T-cell (primary cell): ENCODE data around the gene UGT2A2. TPM values are rescaled to one million over a fixed set of nuclear protein-coding genes. Genes with fewer than 3 reads are reported as not detected.

Experiments
- ATAC-seq, 4 experiments: fragments of 200-7000 bp in 3 of 4; fragments of 150-1000 bp in 1 of 4; cut with Tn5 transposase; replicated peaks in 1 of 4; 1 replicate in 3 of 4; 2 replicates in 1 of 4; pipeline ENCODE4 v1.10.0; 2021; ENCODE audit warnings: moderate library complexity in 3 of 4, mild to moderate bottlenecking in 2 of 4, moderate number of reproducible peaks in 1 of 4
- CTCF ChIA-PET, 2 donors: fragments of 300-600 bp; sonication (Branson Sonifier 250); formaldehyde crosslinking; loops; one replicate each; lab custom pipeline; 2022; ENCODE audit warnings: antibody characterized with exemption in 2 of 2; lab: Charles Lee
- POLR2A ChIA-PET, 2 donors: fragments of 300-600 bp; sonication (Branson Sonifier 250); formaldehyde crosslinking; loops; one replicate each; lab custom pipeline; 2022; ENCODE audit warnings: antibody characterized with exemption in 2 of 2; lab: Charles Lee
- DNase-seq, 35 experiments: peaks; one replicate each; pipeline versions ENCODE4 v3.0.0 to v3.0.0-alpha.2; 2013 to 2023
- H3K27ac ChIP-seq: one replicate; pipeline ENCODE4 v1.5.1; 2013; ENCODE audit warnings: low read length
- H3K27me3 ChIP-seq, 2 experiments: replicated peaks in 1 of 2; 1 replicate in 1 of 2; 2 replicates in 1 of 2; pipeline versions ENCODE4 v1.6.1 to v1.7.0; 2013; ENCODE audit warnings: low read length in 1 of 2, mixed read lengths in 1 of 2; ENCODE audit not compliant: control insufficient read depth in 2 of 2, insufficient read depth in 2 of 2; ENCODE audit errors: extremely low read depth in 1 of 2
- H3K36me3 ChIP-seq, 2 donors: 1 replicate in 1 of 2; 2 replicates in 1 of 2; pipeline versions ENCODE4 v1.6.1 to v1.7.0; 2013; ENCODE audit warnings: low read length in 1 of 2; ENCODE audit not compliant: control insufficient read depth in 2 of 2, insufficient read depth in 1 of 2; ENCODE audit errors: extremely low read depth in 1 of 2
- H3K4me1 ChIP-seq, 2 experiments: 1 replicate in 1 of 2; 2 replicates in 1 of 2; pipeline versions ENCODE4 v1.6.1 to v1.7.0; 2013; ENCODE audit warnings: low read length in 2 of 2, mixed read lengths in 1 of 2; ENCODE audit not compliant: insufficient read depth in 2 of 2, control insufficient read depth in 1 of 2; ENCODE audit errors: extremely low read depth in 1 of 2
- H3K4me3 ChIP-seq, 2 donors: 1 replicate in 1 of 2; 2 replicates in 1 of 2; pipeline versions ENCODE4 v1.5.1 to v1.7.0; 2013; ENCODE audit warnings: mild to moderate bottlenecking in 2 of 2, low read length in 1 of 2, moderate library complexity in 1 of 2; ENCODE audit not compliant: control insufficient read depth in 1 of 2; ENCODE audit errors: extremely low read depth in 1 of 2
- H3K9me3 ChIP-seq: 2 replicates; pipeline ENCODE4 v1.7.0; 2013
- H3K27ac Mint-ChIP-seq, 2 donors: one replicate each; pipeline ENCODE4 v1.8.0; 2020 to 2021; ENCODE audit warnings: mild to moderate bottlenecking in 2 of 2, mixed read lengths in 2 of 2
- H3K27me3 Mint-ChIP-seq, 2 donors: one replicate each; pipeline ENCODE4 v1.8.0; 2021 to 2022; ENCODE audit warnings: mixed read lengths in 2 of 2
- H3K36me3 Mint-ChIP-seq: one replicate; pipeline ENCODE4 v1.8.0; 2021; ENCODE audit warnings: mixed read lengths
- H3K4me1 Mint-ChIP-seq, 3 donors: one replicate each; pipeline ENCODE4 v1.8.0; 2020 to 2022; ENCODE audit warnings: mixed read lengths in 3 of 3, mild to moderate bottlenecking in 1 of 3
- H3K4me3 Mint-ChIP-seq, 3 donors: one replicate each; pipeline ENCODE4 v1.8.0; 2020 to 2022; ENCODE audit warnings: mild to moderate bottlenecking in 3 of 3, mixed read lengths in 3 of 3, moderate library complexity in 3 of 3
- H3K9me3 Mint-ChIP-seq, 3 donors: one replicate each; pipeline ENCODE4 v1.8.0; 2020 to 2022; ENCODE audit warnings: mixed read lengths in 3 of 3
- WGBS: methylation state at CpG from one replicate; pipeline ENCODE4 v1.1.5; 2013; ENCODE audit warnings: missing lambda C conversion rate; ENCODE audit not compliant: insufficient coverage; 5-methylcytosine and 5-hydroxymethylcytosine counted together
- total RNA-seq, 35 experiments: library from RNA in 6 of 35; stranded (reverse) in 6 of 35; fragments of 120-200 nt in 1 of 35; gene quantifications; one replicate each; pipeline versions ENCODE4 v1.2.1 to v1.2.4 and lab custom pipeline; 2013 to 2026

UGT2A2 gene
- total RNA-seq, 5 donors from 2014 or later (not counting 1 experiment from before 2014, with no cell fraction given): not detected

DNA sequence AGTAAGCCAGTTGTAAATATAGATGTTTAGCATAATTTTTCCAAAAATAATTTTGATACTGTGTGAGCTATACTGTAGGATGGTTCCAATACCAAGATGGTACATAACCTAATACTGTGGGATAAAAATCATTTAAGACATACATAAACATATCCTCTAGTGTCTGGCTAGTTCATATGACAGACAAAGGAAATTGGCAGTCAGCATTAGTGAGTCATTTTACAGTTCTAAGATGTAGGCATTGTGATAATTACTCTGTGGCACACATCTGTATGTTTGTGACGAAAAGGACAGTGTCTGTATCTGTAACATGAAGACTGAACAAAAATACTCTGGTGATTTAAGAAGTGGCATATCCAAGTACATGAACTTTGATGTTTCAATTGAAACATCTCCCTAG lies 49.6 kb downstream of the UGT2A2 start:
- Mint-ChIP-seq H3K4me3 (no peak overlapping the region), H3K27ac (no peak overlapping the region), H3K36me3 (no peaks in the 10 kb centered on the region), H3K9me3 (peaks cover 0 to 3% (median 0%) of the 10 kb centered on the region in 3 donors), H3K27me3 (no peaks in the 10 kb centered on the region), H3K4me1 (no peaks in the 10 kb centered on the region)
- no peaks in the 10 kb centered on the region for H3K4me1 ChIP-seq
- CTCF ChIA-PET: no interaction called here
- no peaks in the 10 kb centered on the region for H3K9me3 ChIP-seq
- no peak for ATAC-seq
- no peaks in the 10 kb centered on the region for H3K27me3 ChIP-seq
- H3K27ac ChIP-seq: no peak overlapping the region
- DNase-seq: no peak
- no CpG with 5 or more reads among the region's 1 CpG for WGBS
- POLR2A ChIA-PET: no interaction called here
- no peak overlapping the region for H3K4me3 ChIP-seq
- H3K36me3 ChIP-seq: no peaks in the 10 kb centered on the region

DNA sequence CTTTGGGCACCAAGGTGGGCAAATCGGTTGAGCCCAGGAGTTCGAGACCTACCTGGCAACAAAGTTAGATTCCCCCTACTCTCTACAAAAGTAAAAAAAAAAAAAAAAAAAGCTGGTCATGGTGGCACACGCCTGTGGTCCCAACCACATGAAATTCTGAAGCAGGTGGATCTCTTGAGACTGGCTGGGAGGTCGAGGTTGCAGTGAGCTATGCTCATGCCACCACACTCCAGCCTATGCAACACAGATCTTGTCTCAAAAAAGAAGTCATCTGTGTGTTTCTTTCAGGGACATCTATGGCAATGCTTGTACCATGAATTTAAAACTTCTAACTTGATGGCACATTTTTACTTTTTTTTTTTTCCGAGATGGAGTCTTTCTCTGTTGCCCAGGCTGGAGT lies 55.3 kb downstream of the UGT2A2 start:
- H3K27ac Mint-ChIP-seq: no peak overlapping the region
- no peak overlapping the region for H3K4me3 ChIP-seq
- ChIA-PET POLR2A (no interaction called here), CTCF (interaction anchor here (0.6 kb wide), 2 partner anchors 100 to 350 kb away, joined by 4 to 6 read pairs; no protein-coding TSS in a partner anchor)
- no peaks in the 10 kb centered on the region for H3K4me1 ChIP-seq
- H3K9me3 Mint-ChIP-seq: no peaks in the 10 kb centered on the region
- no peaks in the 10 kb centered on the region for H3K36me3 ChIP-seq
- no peaks in the 10 kb centered on the region for H3K27me3 ChIP-seq
- H3K27me3 Mint-ChIP-seq: peaks cover 0 to 5% of the 10 kb centered on the region in 2 donors
- H3K4me3 Mint-ChIP-seq: no peak overlapping the region
- H3K27ac ChIP-seq: no peak overlapping the region
- DNase-seq (no peak), ATAC-seq (no peak)
- no peaks in the 10 kb centered on the region for H3K4me1 Mint-ChIP-seq
- 50% methylated on average over 1 of the region's 5 CpGs for WGBS
- no peaks in the 10 kb centered on the region for H3K36me3 Mint-ChIP-seq
- no peaks in the 10 kb centered on the region for H3K9me3 ChIP-seq

GRCh38 chr4:69583543-69583942 lies 55.9 kb downstream of the UGT2A2 start:
- CTCF ChIA-PET: interaction anchor here in 1 of 2 donors (0.6 kb wide), 1 partner anchor 351 kb away, joined by 6 read pairs; no protein-coding TSS in a partner anchor
- no peak for DNase-seq

GRCh38 chr4:69577245-69577644 lies 62.2 kb downstream of the UGT2A2 start:
- DNase-seq: no peak
- POLR2A ChIA-PET: no interaction called here
- CTCF ChIA-PET: no interaction called here
- Mint-ChIP-seq H3K27ac (no peak overlapping the region), H3K36me3 (no peaks in the 10 kb centered on the region), H3K4me3 (no peak overlapping the region), H3K4me1 (no peaks in the 10 kb centered on the region), H3K9me3 (peaks cover 0 to 3% (median 0%) of the 10 kb centered on the region in 3 donors), H3K27me3 (peaks cover 0 to 2% of the 10 kb centered on the region in 2 donors)
- H3K4me3 ChIP-seq: no peak overlapping the region
- no CpG with 5 or more reads among the region's 1 CpG for WGBS
- H3K36me3 ChIP-seq: no peaks in the 10 kb centered on the region
- H3K9me3 ChIP-seq: no peaks in the 10 kb centered on the region
- no peaks in the 10 kb centered on the region for H3K27me3 ChIP-seq
- no peak overlapping the region for H3K27ac ChIP-seq
- H3K4me1 ChIP-seq: no peaks in the 10 kb centered on the region
- ATAC-seq: no peak

More at GRCh38 chr4:69583543-69583942, 55.9 kb downstream of the UGT2A2 start:
- Mint-ChIP-seq H3K36me3 (no peaks in the 10 kb centered on the region), H3K4me1 (no peaks in the 10 kb centered on the region), H3K9me3 (no peaks in the 10 kb centered on the region), H3K27ac (no peak overlapping the region), H3K4me3 (no peak overlapping the region), H3K27me3 (peaks cover 0 to 5% of the 10 kb centered on the region in 2 donors)
- no peaks in the 10 kb centered on the region for H3K9me3 ChIP-seq
- WGBS: no CpG with 5 or more reads among the region's 2 CpGs
- H3K36me3 ChIP-seq: no peaks in the 10 kb centered on the region
- H3K4me1 ChIP-seq: no peaks in the 10 kb centered on the region
- H3K27me3 ChIP-seq: no peaks in the 10 kb centered on the region
- no peak for ATAC-seq
- POLR2A ChIA-PET: no interaction called here
- no peak overlapping the region for H3K4me3 ChIP-seq
- no peak overlapping the region for H3K27ac ChIP-seq

- DNase-seq: no peak
These were observed 63.1 kb downstream of the UGT2A2 start for GRCh38 chr4:69576251-69576877.

GRCh38 chr4:69568787-69569186 lies 70.7 kb downstream of the UGT2A2 start:
- no peaks in the 10 kb centered on the region for H3K4me1 ChIP-seq
- no peak for DNase-seq
- no CpG with 5 or more reads among the region's 1 CpG for WGBS
- no peaks in the 10 kb centered on the region for H3K9me3 ChIP-seq
- Mint-ChIP-seq H3K4me3 (no peak overlapping the region), H3K9me3 (peaks cover 0 to 3% (median 0%) of the 10 kb centered on the region in 3 donors), H3K4me1 (no peaks in the 10 kb centered on the region), H3K36me3 (no peaks in the 10 kb centered on the region), H3K27ac (no peak overlapping the region), H3K27me3 (no peaks in the 10 kb centered on the region)
- H3K36me3 ChIP-seq: no peaks in the 10 kb centered on the region
- ATAC-seq: no peak
- no peaks in the 10 kb centered on the region for H3K27me3 ChIP-seq
- CTCF ChIA-PET: no interaction called here
- H3K4me3 ChIP-seq: no peak overlapping the region
- no peak overlapping the region for H3K27ac ChIP-seq
- POLR2A ChIA-PET: no interaction called here

More at GRCh38 chr4:69576251-69576877, 63.1 kb downstream of the UGT2A2 start:
- H3K4me3 Mint-ChIP-seq: no peak overlapping the region
- Histone ChIP-seq H3K9me3 (no peaks in the 10 kb centered on the region), H3K27me3 (no peaks in the 10 kb centered on the region), H3K27ac (no peak overlapping the region), H3K4me1 (no peaks in the 10 kb centered on the region), H3K4me3 (no peak overlapping the region), H3K36me3 (no peaks in the 10 kb centered on the region)
- H3K27ac Mint-ChIP-seq: no peak overlapping the region
- CTCF ChIA-PET: no interaction called here
- POLR2A ChIA-PET: no interaction called here
- H3K4me1 Mint-ChIP-seq: no peaks in the 10 kb centered on the region
- 92% methylated on average over 16 of the region's 24 CpGs for WGBS
- H3K9me3 Mint-ChIP-seq: peaks cover 0 to 3% (median 0%) of the 10 kb centered on the region in 3 donors
- H3K36me3 Mint-ChIP-seq: no peaks in the 10 kb centered on the region
- no peaks in the 10 kb centered on the region for H3K27me3 Mint-ChIP-seq
- ATAC-seq: no peak
